Anterior cingulate cortex (tissue), 58 donors: Measurements from ENCODE around the gene CSGALNACT2.

ENCODE experiments used
- DNase-seq, 58 donors: peaks; one replicate each; lab custom pipeline; 2025; lab: John Stamatoyannopoulos, UW

The CSGALNACT2 gene

GRCh38 chr10:43111921-43112607 lies 26.2 kb upstream of the CSGALNACT2 start:
- DNase-seq = no peak

DNA sequence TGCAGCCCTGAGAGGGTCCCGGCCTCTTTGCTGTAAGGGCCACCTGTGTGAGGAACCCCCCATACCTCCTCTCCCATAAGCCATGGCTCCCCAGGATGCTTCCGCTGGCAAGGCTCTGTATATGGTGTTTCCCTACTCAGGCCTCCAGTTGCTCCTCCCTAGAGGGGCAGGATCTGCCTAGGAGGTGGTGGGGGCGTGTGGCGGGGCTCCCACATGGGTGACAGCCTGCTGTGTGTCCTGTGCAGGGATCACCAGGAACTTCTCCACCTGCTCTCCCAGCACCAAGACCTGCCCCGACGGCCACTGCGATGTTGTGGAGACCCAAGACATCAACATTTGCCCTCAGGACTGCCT lies 25.7 kb upstream of the CSGALNACT2 start:
- no peak for DNase-seq

- DNase-seq = no peak
These were observed 24.8 kb upstream of the CSGALNACT2 start for GRCh38 chr10:43113201-43114087.

- DNase-seq = no peak
These were observed 24.0 kb upstream of the CSGALNACT2 start for GRCh38 chr10:43114088-43114742.

DNA sequence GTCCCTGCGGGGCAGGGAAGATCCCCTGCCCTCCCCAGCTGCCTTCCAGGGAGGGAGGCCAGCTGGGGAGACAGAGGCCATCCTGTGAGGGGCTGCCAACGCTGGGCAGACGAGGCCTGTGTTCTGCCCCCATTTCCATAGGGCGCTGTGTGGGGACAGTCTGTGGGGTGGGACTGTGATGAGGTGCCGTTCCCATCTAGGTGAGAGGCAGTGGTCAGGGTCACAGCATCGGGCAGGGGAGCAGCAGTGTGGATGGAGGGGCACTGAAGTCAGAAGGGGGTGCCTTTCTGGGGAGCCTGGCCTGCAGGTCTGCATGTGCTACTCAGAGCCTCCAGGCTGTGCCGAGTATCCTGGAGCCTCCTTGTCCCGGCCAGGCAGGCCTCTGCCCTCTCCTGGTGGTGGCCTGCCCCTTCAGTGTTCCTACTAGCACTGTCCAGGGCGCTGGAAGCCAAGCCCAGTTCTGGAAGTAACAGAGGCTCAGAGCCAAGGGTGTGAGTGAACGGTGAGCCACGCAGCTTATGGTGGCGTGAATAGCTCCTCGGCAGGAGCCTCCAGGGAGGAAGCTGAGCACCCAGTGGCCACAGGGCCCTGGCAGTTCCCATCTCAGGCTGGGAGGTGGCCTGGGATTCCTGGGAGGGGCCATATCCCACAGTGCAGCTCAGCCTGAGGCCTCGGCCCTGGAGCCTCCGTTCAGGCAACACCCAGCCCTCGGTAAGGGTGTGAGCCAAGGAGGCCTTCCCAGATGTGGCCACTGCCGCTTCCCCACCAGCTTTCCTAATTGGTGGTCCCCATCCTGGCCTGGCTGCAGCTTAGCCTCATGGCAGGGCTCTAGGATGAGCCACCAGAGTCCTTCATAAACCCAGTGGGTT lies 23.3 kb upstream of the CSGALNACT2 start:
- no peak for DNase-seq

GRCh38 chr10:43115881-43116595 lies 22.2 kb upstream of the CSGALNACT2 start:
- no peak for DNase-seq

GRCh38 chr10:43116596-43116995 lies 21.6 kb upstream of the CSGALNACT2 start:
- no peak for DNase-seq

GRCh38 chr10:43117031-43117776 lies 21.0 kb upstream of the CSGALNACT2 start:
- no peak for DNase-seq

DNA sequence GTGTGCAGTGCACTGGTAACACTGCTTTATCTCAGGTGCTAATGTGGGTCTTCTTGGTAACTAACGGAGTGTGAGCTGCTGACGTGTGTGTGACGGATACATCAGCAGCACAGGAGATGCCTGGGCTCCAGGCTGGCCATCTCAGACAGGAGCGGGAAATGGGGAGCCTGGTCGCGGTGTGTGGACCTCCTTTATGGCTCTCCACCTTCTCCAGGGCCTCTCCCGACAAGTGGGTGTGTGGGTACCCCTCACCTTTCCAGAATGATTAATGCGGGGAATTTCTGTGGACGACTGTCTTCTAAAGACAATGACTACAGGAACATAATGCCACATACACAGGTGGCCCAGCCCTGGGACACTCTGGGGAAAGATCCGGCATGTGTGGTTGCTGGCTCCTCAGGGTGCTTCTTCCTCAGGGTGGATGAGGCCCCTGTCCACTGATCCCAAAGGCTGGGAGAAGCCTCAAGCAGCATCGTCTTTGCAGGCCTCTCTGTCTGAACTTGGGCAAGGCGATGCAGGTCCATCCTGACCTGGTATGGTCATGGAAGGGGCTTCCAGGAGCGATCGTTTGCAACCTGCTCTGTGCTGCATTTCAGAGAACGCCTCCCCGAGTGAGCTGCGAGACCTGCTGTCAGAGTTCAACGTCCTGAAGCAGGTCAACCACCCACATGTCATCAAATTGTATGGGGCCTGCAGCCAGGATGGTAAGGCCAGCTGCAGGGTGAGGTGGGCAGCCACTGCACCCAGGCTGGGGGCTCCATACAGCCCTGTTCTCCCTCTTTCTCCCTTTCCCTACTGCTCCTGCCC lies 20.3 kb upstream of the CSGALNACT2 start:
- DNase-seq = no peak

DNA sequence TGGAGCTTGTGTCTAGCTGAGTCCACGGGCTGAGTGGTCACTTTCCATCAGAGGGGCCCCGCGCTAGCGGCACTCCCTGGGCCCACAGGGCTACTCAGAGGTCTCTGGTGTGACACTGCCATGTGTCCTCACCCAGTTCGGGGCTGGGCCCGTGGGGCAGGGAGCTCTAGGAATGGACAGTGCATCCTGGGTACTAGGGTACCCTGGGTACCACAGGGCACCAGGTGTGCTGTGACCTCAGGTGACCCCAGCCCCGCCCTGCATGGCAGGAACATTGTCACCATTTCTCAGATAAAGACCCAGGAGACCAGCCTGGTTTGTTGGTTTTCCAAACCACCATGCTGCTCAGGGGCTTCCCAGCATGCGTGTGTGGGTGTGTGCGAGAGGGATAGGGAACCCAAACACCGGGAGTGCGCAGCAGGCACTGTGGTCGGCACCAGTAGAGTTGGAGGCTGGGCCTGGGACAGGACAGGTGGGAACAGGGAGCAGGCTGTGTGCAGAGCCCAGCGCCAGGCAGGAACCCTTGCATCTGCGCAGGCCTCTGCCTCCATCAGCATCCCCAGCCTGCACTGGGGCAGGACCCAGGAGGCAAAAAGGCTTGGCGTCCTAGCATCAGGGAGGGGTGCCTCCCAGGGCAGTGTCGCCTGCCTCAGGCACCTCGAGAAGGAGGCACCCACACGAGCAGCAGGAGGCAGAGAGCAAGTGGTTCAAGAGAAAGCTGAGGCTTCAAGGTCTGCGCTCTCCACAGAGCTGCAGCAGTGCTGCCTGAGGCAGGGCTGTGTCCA lies 19.4 kb upstream of the CSGALNACT2 start:
- no peak for DNase-seq

DNA sequence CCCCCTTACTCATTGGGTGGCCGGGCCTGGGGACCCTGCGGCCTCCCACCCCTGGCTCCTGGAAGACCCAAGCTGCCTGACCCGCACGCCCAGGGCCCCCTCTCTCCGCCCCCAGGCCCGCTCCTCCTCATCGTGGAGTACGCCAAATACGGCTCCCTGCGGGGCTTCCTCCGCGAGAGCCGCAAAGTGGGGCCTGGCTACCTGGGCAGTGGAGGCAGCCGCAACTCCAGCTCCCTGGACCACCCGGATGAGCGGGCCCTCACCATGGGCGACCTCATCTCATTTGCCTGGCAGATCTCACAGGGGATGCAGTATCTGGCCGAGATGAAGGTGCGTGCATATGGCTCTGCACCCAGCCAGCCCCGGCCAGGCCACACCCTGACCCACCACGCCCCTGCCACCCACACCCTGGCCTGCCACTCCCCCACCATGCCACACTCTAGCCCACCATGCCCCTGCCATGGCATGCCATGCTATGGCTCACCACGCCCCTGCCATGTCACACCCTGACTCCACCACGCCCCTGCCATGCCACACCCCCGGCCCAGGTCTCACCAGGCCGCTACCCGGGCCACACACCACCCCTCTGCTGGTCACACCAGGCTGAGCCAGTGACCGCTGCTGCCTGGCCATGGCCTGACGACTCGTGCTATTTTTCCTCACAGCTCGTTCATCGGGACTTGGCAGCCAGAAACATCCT lies 18.7 kb upstream of the CSGALNACT2 start:
- DNase-seq = no peak

DNA sequence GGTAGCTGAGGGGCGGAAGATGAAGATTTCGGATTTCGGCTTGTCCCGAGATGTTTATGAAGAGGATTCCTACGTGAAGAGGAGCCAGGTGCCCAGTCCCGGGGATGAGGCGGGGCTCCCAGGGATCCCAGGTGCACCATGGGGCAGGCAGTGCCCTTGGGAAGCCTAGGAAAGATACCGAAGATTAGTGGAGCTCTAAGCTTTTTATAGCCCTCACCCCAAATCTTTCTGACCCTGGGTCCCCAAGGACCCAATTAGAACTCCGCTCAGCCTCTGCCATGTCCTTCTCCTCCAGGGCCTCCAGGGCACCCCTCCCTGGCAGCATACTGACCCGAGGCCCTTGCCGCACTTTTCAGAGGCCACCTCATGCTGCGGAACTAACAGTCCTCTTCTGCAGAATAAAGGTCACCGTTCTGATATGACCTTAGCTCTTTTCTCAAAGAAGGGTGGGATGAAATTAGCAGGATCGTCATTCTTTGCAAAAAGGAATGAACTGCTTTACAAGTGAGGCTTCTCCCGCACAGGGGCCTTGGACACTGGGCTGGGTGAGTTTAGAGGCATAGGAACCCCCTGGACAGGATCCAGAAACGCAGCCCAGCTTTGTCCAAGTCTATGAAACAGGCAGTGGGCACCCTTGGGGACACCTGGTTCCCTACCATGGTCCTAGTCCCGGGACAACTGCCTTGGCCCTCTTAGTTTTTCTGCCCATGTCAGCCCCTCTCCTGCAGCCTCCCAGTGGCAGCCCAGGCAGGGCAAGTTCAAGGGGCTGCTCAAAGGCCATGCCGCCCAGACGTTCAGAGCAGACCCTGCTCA lies 17.9 kb upstream of the CSGALNACT2 start:
- no peak for DNase-seq

DNA sequence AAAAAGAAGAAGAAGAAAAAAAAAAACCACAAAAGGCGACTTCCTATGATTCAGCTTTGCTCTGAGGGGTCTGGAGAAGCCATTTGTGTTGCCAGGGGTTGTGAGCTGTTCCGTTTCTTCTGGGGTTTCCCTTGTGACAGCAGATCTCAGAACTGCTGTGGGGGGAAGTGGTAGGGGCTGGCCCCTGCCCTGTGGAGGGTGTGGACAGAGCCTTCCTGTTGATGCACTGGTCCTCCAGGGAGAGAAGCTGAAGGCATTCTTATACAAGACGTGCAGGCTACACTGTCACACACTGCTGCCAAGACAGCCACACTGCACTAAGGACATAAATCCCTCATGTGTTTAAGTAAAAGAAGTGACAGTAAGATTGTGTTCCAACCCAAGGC lies 17.3 kb upstream of the CSGALNACT2 start:
- DNase-seq = no peak

DNA sequence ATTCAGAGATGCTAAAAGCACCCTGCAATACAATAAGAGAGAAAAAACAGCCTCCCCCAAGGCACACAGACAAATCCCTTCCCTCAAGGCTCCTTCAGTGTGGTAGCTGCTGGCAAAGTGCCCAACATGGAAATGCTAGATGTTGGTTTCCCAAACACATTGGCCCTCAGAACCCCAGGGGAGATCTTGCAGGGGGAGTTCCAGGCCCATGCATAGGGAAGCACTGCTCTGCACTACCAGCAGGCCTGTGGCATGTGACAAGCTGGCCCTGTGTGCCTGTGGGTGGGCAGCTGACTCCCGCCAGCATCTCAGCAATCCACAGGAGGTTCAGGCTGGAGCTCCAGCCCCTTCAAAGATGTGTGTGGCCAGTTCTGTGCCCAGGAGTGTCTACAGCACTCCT lies 16.8 kb upstream of the CSGALNACT2 start:
- no peak for DNase-seq

GRCh38 chr10:43122096-43122495 lies 16.1 kb upstream of the CSGALNACT2 start:
- no peak for DNase-seq

- no peak for DNase-seq
These were observed 15.4 kb upstream of the CSGALNACT2 start for GRCh38 chr10:43122826-43123225.
